ENCODE results near the gene LRP1-AS. TPM values are rescaled to one million over a fixed set of nuclear protein-coding genes. Genes with fewer than 3 reads are reported as not detected.

LRP1-AS gene
- total RNA-seq, 1 experiment from 2014 or later, result not detected

DNA sequence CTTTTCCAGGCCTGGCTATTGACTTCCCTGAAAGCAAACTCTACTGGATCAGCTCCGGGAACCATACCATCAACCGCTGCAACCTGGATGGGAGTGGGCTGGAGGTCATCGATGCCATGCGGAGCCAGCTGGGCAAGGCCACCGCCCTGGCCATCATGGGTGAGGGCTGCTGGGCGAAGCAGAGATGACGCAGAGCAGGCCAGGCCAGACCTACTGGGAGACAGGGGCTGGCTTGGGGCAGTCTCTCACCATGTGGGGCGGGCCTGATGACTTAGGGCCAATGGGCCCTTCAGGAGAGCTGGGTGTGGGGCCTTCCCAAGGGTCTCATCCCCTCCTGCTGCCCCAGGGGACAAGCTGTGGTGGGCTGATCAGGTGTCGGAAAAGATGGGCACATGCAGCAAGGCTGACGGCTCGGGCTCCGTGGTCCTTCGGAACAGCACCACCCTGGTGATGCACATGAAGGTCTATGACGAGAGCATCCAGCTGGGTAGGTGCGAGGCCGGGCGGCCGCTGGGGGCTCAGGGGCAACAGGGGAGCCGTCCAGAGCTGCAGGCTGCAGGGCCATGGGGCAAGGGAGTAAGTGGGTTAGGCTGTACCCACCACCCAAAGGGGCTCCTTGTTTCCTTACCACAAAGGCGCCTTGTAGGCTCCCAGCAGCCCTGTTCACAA lies 33.0 kb upstream of the LRP1-AS start:
- DNase-seq (ENCODE audit: low read depth), result no peak

DNA sequence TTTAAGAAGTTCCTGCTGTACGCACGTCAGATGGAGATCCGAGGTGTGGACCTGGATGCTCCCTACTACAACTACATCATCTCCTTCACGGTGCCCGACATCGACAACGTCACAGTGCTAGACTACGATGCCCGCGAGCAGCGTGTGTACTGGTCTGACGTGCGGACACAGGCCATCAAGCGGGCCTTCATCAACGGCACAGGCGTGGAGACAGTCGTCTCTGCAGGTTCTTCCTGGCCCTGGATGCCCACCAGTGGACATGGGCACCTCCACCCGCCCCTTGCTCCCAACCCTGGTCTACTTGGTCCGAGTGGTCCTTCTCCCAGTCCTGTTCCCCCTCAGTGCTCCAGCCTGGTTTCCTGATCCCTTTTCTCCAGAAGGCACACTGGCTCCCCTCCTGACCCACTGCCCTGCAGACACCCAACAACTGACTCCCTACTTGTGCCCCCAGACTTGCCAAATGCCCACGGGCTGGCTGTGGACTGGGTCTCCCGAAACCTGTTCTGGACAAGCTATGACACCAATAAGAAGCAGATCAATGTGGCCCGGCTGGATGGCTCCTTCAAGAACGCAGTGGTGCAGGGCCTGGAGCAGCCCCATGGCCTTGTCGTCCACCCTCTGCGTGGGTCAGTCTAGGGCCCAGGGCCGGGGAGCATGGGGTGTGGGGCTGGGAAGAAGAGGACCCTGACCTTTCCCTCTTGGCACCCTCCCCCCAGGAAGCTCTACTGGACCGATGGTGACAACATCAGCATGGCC lies 32.1 kb upstream of the LRP1-AS start:
- DNase-seq (ENCODE audit: low read depth), result no peak

DNA sequence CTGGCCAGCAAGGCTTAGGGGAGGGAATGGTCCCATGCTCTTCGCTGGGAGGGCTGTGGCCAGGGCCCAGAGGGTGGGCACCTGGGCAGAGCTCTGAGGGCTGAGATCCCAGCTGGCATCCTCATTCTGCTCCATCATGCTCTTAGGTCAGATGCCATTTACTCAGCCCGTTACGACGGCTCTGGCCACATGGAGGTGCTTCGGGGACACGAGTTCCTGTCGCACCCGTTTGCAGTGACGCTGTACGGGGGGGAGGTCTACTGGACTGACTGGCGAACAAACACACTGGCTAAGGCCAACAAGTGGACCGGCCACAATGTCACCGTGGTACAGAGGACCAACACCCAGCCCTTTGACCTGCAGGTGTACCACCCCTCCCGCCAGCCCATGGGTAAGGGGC lies 30.8 kb upstream of the LRP1-AS start:
- no peak for DNase-seq (ENCODE audit: low read depth)

DNA sequence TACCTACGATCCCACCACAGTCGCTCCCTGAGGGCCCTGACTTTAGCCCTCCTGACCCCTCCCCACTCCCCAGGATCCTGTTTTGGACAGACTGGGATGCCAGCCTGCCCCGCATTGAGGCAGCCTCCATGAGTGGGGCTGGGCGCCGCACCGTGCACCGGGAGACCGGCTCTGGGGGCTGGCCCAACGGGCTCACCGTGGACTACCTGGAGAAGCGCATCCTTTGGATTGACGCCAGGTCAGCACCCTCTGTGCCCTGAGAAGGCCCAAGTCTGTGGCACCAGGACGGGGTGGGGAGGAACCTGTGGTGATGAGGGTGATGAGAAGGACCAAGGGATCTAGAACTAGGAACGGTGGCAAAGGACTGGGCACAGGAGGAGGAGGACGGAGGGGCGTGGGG lies 29.9 kb upstream of the LRP1-AS start:
- DNase-seq (ENCODE audit: low read depth), result no peak

DNA sequence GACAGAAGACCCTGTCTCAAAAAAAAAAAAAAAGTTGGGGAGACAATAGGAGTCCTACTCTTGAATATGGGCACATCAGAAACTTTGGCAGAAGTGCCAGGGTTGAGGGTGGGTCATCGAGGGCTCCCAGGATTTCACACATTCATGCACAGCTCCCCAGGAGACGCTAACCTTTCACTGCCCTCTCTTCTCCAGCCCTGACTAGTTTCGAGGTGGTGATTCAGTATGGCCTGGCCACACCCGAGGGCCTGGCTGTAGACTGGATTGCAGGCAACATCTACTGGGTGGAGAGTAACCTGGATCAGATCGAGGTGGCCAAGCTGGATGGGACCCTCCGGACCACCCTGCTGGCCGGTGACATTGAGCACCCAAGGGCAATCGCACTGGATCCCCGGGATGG lies 29.4 kb upstream of the LRP1-AS start:
- no peak for DNase-seq (ENCODE audit: low read depth)

DNA sequence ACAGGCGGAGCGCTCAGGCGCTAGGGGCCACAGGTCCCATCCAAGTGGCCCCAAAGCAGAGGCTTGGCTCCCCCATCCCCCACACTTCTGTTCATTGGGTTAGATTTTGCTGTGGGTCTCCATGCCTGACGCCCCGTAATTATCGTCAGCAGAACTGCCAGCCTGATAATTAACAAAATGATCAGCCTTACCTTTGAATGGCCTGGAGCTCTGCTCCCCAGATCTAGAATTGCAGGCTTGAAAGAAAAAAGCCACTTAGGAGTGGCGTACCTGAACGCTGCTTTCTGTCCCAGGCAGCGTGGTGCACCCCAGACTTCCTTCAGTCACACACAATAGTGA lies 28.7 kb upstream of the LRP1-AS start:
- no peak for DNase-seq (ENCODE audit: low read depth)

DNA sequence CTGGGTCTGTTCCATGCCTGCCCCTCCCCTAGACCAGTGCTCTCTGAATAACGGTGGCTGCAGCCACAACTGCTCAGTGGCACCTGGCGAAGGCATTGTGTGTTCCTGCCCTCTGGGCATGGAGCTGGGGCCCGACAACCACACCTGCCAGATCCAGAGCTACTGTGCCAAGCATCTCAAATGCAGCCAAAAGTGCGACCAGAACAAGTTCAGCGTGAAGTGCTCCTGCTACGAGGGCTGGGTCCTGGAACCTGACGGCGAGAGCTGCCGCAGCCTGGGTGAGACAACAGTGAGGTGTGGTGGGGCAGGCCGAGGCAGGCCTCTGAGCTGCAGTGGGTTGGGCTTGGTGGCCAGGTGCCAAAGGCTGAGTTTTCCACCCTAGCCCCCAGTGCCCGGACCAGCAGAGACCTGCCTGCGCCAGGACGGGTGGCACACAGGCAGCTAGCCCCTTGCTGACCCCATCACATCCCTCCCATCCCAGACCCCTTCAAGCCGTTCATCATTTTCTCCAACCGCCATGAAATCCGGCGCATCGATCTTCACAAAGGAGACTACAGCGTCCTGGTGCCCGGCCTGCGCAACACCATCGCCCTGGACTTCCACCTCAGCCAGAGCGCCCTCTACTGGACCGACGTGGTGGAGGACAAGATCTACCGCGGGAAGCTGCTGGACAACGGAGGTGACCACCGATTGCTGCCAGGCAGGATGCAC lies 28.2 kb upstream of the LRP1-AS start:
- peak; percentile 40 for DNase-seq (ENCODE audit: low read depth)

DNA sequence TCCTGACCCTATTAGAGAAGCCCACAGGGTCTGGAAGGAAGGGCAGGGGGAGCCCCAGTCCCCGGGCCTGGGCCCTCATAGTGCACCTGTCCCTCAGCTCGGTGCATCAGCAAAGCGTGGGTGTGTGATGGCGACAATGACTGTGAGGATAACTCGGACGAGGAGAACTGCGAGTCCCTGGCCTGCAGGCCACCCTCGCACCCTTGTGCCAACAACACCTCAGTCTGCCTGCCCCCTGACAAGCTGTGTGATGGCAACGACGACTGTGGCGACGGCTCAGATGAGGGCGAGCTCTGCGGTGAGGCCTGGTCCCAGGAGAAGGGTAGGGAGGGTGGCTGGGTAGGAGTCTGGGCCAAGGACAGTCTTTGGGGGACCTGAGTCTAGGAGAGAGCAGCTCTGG lies 26.3 kb upstream of the LRP1-AS start:
- DNase-seq (ENCODE audit: low read depth), result no peak

DNA sequence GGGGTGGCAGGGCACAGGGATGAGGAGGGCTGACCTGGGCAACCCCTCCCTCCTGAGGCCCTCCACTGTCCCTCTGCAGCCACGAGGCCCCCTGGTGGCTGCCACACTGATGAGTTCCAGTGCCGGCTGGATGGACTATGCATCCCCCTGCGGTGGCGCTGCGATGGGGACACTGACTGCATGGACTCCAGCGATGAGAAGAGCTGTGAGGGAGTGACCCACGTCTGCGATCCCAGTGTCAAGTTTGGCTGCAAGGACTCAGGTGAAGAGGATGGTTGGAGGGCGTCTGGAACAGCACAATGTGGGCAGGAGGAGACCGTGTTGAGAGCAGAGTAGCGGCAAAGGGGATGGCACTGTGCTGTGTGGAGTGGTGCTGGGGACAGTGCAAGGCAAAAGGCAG lies 25.7 kb upstream of the LRP1-AS start:
- DNase-seq (ENCODE audit: low read depth), result no peak

DNA sequence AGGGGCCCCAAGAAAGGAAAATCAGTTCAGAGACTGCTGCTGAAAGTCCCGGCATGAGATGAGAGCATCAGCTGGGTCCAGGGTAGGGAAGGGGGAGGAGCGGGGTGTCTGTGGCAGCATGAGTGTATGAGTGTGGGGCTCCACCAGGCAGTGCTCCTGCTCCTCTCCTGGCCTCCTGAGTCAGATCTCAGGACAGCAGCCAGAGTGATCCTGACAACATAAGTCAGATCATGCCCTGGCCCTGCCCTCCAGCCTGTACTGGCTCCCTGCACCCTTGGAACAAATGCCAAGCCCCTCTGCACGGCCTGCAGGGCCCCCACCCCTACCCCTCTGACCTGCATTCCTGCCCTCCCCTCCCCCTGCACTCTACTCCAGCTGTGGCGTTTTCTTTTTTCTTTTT lies 24.2 kb upstream of the LRP1-AS start:
- DNase-seq (ENCODE audit: low read depth), result no peak

DNA sequence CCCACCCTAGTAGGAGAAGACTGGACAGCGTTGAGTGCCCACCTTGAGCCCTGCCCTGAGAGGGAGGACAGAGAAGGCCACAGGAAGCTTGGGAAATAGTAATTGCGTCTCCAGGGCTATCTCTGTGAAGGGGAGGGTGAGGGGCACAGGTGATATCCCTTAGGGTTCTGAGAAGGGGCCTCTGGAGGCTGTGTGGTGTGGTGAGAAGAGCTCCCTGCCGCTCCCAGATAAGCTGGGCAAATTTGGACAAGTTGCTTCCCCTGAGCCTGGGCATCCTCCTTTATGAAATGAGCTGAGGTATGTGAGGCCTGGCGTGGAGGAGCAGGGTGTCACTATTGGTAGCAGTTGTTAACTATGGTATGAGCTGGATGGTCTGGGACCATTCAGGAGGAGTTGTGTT lies 23.5 kb upstream of the LRP1-AS start:
- DNase-seq (ENCODE audit: low read depth), result no peak

DNA sequence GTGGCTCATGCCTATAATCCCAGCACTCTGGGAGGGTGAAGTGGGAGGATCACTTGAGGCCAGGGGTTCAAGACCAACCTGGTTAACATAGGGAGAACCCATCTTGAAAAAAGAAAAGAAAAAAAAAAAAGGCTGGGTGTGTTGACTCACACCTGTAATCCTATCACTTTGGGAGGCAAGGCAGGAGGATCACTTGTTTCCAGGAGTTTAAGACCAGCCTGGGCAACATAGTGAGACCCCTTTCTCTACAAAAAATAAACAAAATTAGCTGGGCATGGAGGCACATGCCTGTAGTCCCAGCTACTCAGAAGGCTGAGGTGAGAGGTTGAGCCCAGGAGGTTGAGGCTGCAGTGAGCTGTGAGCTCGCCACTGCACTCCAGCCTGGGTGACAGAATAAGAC lies 23.0 kb upstream of the LRP1-AS start:
- no peak for DNase-seq (ENCODE audit: low read depth)

DNA sequence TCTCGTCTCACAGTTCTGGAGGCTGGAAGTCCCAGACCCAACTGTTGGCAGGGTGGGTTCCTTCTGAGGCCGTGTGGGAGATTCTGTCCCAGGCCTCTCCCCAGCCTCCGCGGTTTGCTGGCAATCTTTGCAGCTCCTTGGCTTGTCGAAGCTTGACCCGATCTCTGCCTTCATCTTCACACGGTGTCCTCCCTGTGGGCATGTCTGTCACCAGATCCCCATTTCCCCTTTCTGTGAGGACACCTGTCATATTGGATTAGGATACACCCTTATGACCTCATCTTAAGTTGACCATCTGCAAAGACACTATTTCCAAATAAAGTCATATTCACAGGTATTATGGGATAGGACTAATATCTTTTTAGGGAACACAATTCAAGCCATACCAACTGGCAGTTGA lies 22.6 kb upstream of the LRP1-AS start:
- no peak for DNase-seq (ENCODE audit: low read depth)

DNA sequence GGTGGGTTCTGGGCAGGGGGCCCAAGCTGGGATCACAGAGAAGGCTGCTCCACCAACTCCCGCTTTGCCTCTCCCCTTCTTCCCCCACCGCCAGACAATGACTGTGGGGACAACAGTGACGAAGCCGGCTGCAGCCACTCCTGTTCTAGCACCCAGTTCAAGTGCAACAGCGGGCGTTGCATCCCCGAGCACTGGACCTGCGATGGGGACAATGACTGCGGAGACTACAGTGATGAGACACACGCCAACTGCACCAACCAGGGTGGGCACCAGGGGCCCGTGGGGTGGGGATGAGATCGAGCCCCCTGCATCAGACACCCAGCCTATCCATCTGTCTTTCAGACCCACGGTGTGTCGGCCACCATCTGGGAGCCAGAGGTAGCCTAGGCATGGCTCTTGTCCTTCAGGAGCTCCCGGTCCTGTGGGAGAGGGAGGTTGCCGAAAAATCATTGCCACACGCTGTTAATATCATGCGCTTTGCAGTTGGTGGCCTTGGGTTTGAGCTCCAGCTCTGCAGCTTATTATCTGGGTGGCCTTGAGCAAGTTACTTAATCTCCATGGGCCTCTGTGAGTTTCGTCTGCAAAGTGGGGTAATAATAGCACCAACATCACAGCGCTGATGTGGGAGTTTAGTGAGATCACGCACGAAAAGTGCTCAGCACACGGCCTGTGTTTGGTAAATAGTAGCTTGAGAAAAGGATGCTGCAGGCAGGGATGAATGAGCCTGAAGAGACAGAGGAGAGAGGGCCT lies 21.8 kb upstream of the LRP1-AS start:
- no peak for DNase-seq (ENCODE audit: low read depth)

DNA sequence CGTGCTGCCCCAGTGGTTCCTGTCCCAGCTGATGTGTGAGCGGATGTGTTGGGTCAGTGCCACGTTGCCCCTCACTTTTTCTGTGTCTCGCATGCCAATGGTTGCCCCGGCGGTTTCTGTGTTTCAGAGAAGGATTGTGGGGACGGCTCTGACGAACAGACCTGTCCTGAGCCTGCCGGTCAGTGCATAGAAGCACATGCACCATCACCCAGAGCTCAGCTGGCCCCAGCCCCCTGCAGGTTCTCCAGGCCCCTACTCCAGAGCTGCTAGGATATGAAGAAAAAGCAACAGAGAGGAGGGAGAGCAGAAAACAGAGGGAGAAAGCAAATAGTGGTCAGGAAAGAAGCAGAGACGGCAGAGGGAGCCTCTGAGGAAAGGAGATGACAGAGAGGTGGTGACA lies 20.6 kb upstream of the LRP1-AS start:
- DNase-seq (ENCODE audit: low read depth), result no peak

DNA sequence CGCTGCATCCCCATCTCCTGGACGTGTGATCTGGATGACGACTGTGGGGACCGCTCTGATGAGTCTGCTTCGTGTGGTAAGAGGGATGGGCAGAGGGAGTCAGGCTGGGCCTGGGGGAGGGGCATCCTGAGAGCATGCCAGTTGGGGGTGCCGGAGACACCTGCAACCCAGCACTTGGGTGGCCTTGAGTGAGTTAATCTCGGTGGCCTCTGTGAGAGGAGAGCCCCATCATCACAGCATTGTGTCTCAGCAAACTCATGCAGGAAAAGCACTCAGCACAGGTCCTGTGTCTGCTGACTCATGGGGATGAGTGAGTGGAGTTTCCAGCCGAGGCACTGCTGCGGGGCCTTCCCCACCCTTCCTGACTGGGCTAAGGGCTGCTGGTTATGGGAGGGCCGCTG lies 19.6 kb upstream of the LRP1-AS start:
- peak; percentile 87 for DNase-seq (ENCODE audit: low read depth)

DNA sequence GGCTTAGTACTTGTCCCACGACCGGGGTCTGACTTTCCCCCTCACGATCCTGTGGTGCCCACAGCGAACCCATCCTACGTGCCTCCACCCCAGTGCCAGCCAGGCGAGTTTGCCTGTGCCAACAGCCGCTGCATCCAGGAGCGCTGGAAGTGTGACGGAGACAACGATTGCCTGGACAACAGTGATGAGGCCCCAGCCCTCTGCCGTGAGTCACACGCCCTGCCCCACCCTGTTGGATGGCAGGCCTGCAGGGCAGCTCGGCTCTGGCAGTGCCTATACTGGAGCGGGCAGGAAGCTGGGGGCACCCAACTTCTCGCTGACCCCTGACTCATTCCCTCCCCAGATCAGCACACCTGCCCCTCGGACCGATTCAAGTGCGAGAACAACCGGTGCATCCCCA lies 18.3 kb upstream of the LRP1-AS start:
- peak; percentile 85 for DNase-seq (ENCODE audit: low read depth)

DNA sequence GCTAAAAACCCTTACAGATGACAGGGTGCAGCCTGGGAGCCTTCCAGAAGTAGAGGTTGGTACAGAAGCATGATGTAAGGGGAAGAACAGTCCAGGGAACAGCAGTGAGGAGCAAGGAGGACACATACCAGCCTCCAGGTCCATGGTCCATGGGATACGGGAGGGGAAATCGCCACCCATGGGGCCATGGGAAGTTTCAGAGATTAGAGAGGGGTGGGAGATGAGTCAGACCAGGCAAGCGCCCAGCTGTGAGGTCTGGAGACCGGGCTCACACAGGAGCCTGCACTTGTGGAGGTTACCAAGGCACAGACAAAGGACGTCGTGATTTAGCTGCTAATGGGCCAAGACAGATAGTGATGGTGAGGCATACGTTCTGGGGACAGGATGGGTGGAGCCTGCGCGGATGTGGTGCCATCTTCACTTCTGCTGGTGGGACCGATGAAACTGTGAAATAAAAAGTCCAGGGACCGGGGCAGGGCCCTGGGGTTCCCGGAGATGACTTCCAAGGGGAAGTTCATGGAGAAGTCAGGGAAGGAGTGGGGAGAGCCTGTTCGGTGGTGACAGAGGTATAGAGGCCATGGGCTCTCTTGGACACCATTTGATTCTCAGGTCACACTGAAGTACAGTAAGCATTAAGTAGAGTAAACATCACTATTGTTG lies 17.7 kb upstream of the LRP1-AS start:
- peak; percentile 72 for DNase-seq (ENCODE audit: low read depth)

DNA sequence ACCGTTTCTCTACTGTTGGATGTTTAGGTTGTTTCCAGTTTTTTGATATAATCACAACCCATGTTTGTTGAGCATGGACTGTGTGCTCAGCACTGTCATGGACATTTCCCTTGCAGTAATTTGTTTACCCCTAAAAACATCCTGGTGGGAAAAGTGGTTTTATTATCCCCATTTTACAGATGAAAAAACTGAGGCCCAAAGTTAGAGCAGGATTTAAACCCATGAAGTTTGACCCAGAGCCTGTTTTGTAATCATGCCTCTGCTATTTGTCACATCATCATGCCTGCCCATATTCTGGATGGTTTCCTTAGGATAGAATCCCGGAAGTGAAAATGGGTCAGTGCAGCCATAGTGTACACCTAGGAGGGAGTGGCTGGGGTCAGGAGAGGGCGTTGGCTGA lies 17.0 kb upstream of the LRP1-AS start:
- DNase-seq (ENCODE audit: low read depth), result no peak

DNA sequence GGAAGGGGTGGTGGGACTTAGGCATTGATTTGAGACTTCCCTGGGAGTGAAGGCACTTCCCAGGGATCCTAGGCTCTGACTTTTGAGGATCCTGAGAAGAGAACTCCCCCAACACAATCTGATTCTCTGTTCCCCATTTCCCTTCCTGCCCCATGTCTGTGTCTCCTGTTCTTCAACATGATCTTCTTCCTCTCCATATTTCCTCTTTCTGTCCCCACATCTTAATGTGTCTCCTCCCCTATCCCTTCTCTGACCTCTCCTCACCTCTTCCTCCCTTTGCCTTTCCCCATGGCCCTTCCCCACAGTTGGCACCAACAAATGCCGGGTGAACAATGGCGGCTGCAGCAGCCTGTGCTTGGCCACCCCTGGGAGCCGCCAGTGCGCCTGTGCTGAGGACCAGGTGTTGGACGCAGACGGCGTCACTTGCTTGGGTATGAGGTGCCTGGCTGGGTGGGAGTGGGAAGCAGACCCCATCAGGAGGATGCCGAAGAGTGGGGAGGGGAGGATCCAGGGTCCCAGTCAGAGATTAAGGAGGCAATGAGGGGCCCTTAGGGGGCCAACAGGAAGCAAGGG lies 15.2 kb upstream of the LRP1-AS start:
- no peak for DNase-seq (ENCODE audit: low read depth)

DNA sequence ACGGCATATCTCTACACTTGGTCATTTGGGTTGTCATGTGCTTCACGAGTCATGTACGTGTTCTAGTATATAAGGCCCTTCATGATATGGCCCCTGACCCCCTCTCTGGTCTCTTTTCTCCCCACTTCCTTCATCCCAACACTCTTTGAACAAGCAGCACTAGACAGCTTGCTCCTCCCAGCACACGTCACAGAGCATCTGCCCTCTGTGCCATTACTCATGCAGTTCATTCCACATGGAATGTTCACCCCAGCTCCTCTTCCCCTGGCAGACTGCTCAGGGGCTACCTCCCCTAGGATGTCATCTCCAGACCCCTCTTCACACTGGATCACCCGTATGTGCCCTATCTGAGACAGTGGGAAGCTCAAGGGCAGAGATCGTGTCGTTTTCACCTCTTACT lies 14.1 kb upstream of the LRP1-AS start:
- DNase-seq (ENCODE audit: low read depth), result no peak

DNA sequence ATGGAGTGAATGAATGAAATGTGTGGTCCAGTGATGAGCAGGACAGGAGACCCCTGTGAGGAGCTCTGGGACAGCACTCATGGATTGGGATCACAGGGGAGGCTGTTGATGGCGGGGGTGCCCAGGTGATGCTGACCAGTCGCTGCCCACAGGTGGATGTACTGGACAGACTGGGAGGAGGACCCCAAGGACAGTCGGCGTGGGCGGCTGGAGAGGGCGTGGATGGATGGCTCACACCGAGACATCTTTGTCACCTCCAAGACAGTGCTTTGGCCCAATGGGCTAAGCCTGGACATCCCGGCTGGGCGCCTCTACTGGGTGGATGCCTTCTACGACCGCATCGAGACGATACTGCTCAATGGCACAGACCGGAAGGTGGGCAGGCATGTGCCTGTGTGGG lies 13.3 kb upstream of the LRP1-AS start:
- DNase-seq (ENCODE audit: low read depth), result no peak
